ENCODE data around the gene PCDHA10.

PCDHA10 gene

GRCh38 chr5:140883927-140884697, 28.4 kb downstream of the PCDHA10 start:
- no peak for DNase-seq

GRCh38 chr5:140916325-140916724, 60.6 kb downstream of the PCDHA10 start:
- DNase-seq: no peak
